ENCODE data around the gene LSM7.

DNA sequence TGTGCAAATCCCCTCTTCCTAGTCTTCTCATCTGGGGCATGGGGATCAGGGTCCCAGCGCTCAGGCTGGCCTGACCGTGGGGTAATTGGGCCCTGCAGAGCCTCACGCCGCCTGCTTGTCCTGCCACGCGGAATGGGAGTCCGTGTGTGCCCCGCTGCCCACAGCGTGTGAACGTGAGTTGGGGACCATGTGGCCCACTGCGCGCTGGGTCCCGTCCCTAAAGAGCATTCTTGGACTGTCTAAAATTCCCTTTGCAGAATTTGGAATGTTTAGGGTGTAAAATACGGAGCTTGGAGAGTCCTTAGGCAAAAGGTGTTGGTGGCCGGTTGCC is 34.5 kb upstream of the LSM7 start:
- TF ChIP-seq, protein P1, sequence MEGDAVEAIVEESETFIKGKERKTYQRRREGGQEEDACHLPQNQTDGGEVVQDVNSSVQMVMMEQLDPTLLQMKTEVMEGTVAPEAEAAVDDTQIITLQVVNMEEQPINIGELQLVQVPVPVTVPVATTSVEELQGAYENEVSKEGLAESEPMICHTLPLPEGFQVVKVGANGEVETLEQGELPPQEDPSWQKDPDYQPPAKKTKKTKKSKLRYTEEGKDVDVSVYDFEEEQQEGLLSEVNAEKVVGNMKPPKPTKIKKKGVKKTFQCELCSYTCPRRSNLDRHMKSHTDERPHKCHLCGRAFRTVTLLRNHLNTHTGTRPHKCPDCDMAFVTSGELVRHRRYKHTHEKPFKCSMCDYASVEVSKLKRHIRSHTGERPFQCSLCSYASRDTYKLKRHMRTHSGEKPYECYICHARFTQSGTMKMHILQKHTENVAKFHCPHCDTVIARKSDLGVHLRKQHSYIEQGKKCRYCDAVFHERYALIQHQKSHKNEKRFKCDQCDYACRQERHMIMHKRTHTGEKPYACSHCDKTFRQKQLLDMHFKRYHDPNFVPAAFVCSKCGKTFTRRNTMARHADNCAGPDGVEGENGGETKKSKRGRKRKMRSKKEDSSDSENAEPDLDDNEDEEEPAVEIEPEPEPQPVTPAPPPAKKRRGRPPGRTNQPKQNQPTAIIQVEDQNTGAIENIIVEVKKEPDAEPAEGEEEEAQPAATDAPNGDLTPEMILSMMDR (conservative IDR thresholded peaks at IDR 0.05 in 1 of 2, IDR thresholded peaks at IDR 0.05 in 1 of 2; ENCODE audit: extremely low read depth in 1 of 2, insufficient read depth in 1 of 2, low read depth in 1 of 2, low read length in 2 of 2): no peak
- no peak for TF ChIP-seq EZH2 (IDR thresholded peaks at IDR 0.05; ENCODE audit: borderline replicate concordance, low read length)

All from mammary epithelial cell (primary cell).